Stimulated activated CD8-positive, alpha-beta memory T cell treated with anti-CD3 and anti-CD28 coated beads, Interleukin-2, amount 100 ng/mL, for 1 hour (primary cell): Measurements from ENCODE around the gene ADAD2.

Source experiments
- DNase-seq, 2 donors: peaks; one replicate each; pipeline ENCODE4 v3.0.0-alpha.2; 2020; ENCODE audit warnings: low read depth in 2 of 2

The ADAD2 gene

DNA sequence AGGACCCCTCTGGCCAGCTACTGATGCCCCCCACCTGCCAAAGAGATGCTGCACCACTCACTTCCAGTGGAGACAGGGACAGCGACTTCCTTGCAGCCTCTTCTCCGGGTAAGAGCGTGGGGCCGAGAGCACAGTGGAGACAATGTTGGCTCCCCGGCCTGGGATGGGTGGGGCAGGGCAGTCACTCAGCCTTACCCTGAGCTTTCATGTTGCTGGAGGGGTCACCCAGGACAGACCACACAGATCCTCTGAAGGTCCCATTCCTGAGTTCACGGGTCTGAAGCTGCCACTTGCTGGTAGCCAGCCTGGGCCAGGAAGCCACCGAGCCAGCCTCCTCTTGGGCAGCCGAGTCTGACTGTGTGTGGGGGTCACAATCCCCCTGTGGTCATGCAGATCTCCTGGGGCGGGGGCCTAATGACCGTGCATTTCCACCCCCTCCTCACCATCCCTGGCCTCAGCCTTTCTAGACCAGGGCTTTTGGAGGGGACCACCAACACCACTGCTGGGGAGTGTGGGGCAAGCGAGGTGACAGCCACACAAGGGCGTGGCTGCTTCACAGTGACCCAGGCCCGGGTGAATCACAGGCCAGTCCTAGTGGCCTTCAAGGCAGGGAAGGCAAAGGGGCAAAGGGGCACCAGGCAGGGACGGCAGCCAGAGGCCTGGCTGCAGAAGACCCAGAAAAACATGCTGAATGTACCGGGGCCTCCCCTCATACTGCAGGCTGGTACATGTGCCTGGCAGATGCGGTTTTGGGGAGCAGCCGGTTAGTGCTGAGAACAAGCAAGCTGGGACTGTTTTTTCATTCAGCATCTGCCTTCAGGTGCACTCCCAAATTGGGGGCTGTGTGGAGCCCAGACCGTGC is 14.5 kb upstream of the ADAD2 start:
- DNase-seq: no peak

DNA sequence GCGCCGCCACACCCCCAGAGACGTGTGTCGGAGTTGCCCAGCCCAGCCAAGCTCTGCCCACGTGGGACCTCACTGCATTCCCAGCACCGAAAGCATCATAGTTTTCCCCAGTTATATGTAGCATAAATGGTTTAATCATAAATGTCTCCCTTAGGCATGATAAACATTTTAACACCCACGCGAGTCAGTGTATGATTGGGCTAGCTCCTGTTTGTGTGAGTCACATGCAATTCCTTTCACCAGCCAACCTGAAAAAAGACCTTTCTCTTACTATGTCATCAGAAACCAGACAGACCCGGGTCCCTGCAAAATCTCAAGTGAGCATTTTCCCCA is 13.2 kb upstream of the ADAD2 start:
- DNase-seq: no peak

- DNase-seq: no peak
Observed at GRCh38 chr16:84178146-84178765, 12.7 kb upstream of the ADAD2 start.

GRCh38 chr16:84178892-84179611 is 11.9 kb upstream of the ADAD2 start:
- no peak for DNase-seq

- no peak for DNase-seq
Observed at GRCh38 chr16:84179612-84180320, 11.2 kb upstream of the ADAD2 start.

DNA sequence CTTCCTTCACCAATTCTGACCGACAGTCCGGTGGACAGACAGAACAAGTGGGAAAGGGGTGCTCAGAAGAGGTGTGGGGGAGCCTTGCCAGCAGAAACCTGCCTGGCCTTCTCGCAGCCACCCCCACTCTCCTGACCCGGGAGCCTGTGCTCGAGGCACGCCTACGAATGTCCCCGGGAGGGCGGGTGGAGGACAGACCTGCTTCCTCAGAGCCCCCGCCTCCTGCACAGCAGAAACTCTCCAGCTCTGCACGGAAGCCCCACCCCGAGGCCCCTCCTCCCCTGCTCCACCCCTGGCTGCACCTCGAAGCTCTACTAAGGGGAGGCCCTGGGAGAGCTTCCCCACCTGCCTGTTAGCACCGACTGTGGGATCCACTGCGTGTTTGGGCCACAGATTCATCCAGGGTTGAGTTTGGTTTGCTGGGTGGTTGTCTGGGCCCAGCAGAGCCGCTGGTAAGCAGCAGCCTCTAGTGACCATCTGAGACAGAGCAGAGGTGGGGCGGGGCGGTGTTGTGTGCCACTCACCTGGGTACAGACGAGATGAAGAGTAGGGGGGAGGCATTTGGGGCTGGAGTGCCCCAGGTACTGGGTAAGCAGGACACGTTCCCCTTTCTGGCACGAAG is 10.3 kb upstream of the ADAD2 start:
- DNase-seq: no peak

GRCh38 chr16:84181144-84181915 is 9.6 kb upstream of the ADAD2 start:
- DNase-seq: no peak

- no peak for DNase-seq
Observed at GRCh38 chr16:84182104-84182503, 8.9 kb upstream of the ADAD2 start.

GRCh38 chr16:84182680-84183571 is 8.0 kb upstream of the ADAD2 start:
- DNase-seq: no peak

DNA sequence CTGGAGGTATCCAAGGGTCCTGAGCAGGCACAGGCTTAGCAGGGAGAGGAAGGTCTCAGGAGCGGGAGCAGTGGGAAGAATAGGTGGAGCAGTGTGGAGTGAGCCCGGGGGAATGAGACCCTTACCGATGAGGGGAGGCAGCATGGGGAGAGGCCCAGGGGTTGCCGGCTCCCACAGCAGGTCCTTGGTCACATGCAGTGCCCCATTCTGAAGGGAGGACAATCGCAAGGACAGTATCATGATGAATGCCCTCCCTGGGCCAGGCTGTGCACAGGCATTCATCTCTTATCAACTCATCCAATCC is 7.4 kb upstream of the ADAD2 start:
- DNase-seq: no peak

DNA sequence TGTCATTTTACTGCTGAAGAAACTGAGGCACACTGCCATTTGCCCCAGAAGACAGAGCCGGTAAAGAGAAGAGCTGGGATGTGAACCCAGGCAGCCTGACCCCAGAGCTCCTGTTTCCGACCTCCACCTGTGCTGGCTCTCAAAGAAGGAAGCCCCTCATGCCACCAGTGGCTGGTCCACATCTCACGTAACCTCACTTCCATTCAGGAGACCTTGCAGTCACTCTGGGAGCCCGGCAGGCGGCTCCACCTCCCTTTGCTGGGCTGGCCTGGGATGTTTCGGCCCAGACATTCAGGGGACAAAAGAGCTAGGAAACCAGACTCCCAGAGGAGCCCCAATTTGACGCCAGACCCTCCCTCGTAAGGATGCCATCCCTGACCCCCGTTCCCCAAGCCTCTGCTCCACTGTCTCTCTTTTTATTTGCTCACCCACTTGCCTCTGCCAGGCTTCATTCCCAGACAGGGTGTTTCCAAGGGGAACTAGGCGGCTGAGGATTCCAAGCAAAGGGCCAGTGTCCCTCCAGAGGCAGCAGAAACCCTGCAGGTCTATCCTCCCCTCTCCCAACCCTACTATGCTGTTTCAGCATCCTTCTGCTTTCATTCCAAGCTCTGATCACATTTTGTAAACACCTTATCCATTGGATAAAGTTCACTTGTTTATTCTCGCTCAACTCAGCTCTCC is 6.9 kb upstream of the ADAD2 start:
- DNase-seq: no peak

DNA sequence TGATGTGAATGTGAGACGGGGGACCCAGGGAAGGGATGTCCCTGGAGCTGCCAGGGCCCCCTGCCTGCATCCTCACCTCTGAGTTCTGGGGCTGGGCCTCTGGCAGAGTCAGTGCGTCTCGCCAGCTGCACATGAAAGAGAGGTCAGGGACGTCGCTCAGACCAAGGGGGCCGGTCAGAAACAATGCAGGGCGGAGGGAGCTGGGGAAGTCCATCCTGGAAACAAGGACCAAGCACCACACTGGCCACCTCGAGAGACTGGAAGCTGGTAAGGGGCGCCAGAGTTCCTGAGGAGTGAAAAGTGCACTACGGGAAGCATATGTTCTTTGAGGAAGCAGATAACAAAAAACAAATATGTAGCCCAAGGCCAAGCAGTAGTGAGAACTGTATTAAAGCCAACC is 6.2 kb upstream of the ADAD2 start:
- no peak for DNase-seq

DNA sequence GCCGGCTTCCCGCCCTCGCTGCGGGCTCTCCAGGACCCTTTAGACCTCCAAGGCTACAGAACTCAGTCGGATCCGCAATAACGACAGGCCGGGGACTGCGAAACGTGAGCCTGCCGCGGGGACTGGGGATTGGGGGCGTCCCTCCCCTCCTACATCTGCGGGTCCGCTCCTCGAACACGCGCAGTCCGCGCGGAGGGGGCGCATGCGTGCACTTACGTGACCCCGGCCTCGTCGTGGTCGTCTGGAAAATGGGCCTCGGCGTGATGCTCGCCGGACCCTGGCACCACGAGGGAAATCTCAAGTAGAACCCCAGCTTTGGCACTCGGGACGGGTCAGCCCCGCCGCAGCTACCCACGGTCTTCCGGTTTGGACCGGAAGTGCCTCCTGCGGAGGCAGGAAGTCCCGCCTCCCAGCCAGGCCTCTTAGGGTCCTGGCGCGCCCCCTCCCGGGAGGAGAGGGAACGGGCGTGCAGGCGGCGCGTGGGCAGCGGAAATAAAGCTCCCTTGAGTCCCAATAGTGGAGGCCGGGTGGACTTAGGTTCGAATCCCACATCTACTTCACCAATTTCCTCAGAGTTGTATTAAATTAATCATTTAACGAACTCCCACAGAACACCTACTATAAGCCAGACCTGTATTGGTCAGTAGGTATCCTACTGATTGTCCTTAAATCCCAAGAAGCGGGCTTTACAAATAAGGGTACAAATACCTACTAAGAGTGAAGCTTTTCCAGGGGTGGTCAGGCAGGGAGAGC is 4.1 kb upstream of the ADAD2 start, which contains the start of gene TAF1C:
TSS of gene TAF1C (minus strand) at position 373 of the 753 bp plus-strand sequence. CDS start 2,069 bp downstream, outside the sequence.
- DNase-seq: peak; percentile 79 to 81

DNA sequence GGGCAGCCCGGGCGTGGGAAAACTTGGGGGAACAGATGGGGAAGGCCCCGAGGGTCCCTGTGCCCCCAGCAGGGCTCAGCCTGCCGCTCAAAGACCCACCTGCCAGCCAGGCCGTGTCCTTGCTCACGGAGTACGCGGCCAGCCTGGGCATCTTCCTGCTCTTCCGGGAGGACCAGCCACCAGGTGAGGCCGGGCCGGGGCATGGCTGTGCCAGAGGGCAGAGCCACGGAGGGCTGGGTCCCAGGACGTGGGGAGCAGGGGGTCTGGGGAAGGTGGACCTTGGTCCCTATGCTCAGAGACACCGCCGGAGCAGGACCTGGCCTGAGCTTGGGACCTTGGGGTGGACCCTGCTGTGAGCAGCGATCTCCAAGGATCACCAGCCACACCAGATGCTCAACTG is 509 bp downstream of the ADAD2 start:
- no peak for DNase-seq

- no peak for DNase-seq
Observed at GRCh38 chr16:84193480-84193879, 2.5 kb downstream of the ADAD2 start.

DNA sequence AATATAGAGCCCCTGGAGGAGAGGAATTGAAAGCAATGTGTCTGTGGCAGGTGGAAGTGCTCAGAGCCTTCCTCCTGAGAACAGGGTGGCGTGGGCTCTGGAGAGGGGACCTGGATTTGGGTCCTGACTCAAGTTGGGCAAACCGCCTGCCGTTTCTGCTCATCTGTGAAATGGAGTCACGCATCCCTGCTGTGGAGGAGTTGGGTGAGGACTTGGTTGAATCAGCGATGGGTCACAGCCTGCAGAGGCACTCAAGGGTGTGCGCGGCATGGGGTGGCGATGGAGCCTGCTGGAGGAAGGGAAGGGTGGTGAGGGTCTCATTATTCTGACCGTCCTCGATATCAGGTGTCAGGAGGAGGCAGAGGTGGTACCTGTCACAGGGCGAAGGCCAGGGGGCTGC is 3.1 kb downstream of the ADAD2 start:
- no peak for DNase-seq

GRCh38 chr16:84194470-84195200 is 3.7 kb downstream of the ADAD2 start:
- no peak for DNase-seq
